ENCODE results near the gene RANBP3. TPM values are rescaled to one million over a fixed set of nuclear protein-coding genes. Genes with fewer than 3 reads are reported as not detected.

RANBP3 gene
- polyA plus RNA-seq, 1 of the 3 experiments (the other 2 are of a cell fraction): 84.0 TPM

DNA sequence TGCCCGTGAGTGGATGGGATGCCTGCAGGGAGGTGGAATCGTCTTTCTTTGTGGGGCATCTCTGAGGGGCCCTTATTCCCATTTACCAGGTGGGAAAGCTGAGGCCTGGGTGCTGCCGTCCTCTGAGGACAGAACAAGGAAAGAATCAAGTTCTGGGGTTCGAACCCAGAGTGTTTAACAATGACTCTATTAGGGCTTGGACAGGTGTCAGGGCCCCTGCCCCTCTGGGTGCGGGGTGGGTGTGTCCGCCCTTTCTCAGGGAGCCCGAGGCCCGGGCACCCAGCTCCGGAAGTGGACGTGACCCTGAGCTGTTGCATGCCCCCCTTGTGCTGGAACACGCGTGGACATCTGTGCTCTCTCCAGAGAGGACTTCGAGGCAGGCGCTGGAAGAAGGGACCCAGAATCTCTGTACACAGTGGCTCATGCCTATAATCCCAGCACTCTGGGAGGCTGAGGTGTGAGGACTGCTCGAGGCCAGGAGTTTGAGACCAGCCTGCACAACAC lies 85.1 kb downstream of the RANBP3 start:
- CTCF ChIA-PET: interaction anchor here (0.7 to 4.6 kb wide), 21 partner anchors 9 to 130 kb away, joined by 3 to 73 read pairs (median 4); partner anchors contain the start of genes NRTN and VMAC

DNA sequence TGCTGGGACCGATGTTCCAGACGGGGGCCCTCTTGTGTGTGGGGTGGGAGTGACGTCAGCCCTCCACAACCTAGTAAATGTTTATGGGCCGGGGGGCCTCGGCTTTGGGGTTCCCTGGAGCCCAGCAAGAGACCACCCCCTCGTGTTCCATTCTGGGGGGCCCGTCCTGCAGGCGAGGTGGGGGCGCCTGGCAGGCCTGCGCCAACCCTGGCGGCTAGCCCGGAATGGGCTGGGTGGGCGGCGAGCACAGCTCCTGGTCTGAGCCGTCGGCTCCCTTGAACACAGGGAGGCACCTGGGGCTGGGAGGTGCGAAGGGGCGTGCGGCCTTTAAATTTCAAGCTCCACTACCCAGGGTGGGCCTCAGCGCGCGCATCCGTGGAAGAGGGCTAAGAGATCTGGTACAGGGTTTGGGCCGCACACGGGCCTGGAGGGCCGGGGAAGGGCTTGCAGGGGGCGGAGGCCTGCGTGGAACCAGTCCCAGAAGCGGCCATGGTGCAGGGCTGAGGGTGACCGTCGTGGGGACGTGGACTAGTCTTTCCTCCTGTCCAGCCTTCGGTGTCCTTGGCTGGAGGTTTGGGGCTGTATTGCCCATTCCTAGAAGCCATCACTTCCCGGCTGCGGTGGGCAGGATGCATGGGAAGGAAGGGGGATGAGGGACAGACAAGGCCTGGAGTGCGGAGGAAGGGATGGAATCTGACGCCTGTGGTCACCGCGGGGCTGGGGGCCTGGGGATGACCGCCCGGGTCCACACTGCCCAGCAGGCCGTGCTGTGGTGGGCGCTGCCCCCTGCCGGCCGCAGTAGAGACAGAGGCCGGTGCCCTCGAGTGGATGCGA lies 85.8 kb downstream of the RANBP3 start:
- Histone ChIP-seq H3F3A (replicated peaks; ENCODE audit: insufficient read depth) (no peaks in the 10 kb centered on the region), H3K9ac (no peak overlapping the region), H4K20me1 (ENCODE audit: insufficient read depth) (no peaks in the 10 kb centered on the region), H3K9me3 (no peaks in the 10 kb centered on the region), H3K27ac (ENCODE audit: low read depth in 2 of 2, low read length in 1 of 2) (no peak overlapping the region; a peak in 1 of 4 replicates), H3K79me2 (ENCODE audit: insufficient read depth) (no peaks in the 10 kb centered on the region), H3K9me2 (no peaks in the 10 kb centered on the region), H3K27me3 (ENCODE audit: insufficient read depth) (no peaks in the 10 kb centered on the region), H3K4me3 (ENCODE audit: low read depth in 2 of 2, low read length in 1 of 2) (no peak overlapping the region; a peak in 1 of 4 replicates), H3K4me2 (no peak overlapping the region), H2AFZ (ENCODE audit: low read depth) (no peak overlapping the region), H3K4me1 (ENCODE audit: control insufficient read depth in 1 of 2, insufficient read depth in 2 of 2, low read depth in 1 of 2, low read length in 1 of 2) (peaks cover 0 to 44% of the 10 kb centered on the region in 2 experiments; a peak in 1 of 4 replicates), H3K36me3 (replicated peaks in 1 of 2; ENCODE audit: control insufficient read depth in 1 of 2, insufficient read depth in 2 of 2, low read length in 1 of 2) (peaks cover 0 to 18% of the 10 kb centered on the region in 2 experiments)
- CTCF ChIA-PET: interaction anchor here (1.0 to 4.6 kb wide), 13 partner anchors 8 to 130 kb away, joined by 3 to 73 read pairs (median 6); partner anchors contain the start of gene NRTN
- POLR2A ChIA-PET: no interaction called here
- TF ChIP-seq RAD21 (IDR thresholded peaks at IDR 0.05; ENCODE audit: low read length) (peak; percentile 70), GATA2 (CRISPR knock-in tag; IDR thresholded peaks at IDR 0.05) (no peak), JUND (IDR thresholded peaks at IDR 0.05) (no peak), RCOR1 (IDR thresholded peaks at IDR 0.05; ENCODE audit: low read length) (no peak), SMC3 (IDR thresholded peaks at IDR 0.05; ENCODE audit: low read depth, low read length) (peak; percentile 59)
- TF ChIP-seq, protein P1, sequence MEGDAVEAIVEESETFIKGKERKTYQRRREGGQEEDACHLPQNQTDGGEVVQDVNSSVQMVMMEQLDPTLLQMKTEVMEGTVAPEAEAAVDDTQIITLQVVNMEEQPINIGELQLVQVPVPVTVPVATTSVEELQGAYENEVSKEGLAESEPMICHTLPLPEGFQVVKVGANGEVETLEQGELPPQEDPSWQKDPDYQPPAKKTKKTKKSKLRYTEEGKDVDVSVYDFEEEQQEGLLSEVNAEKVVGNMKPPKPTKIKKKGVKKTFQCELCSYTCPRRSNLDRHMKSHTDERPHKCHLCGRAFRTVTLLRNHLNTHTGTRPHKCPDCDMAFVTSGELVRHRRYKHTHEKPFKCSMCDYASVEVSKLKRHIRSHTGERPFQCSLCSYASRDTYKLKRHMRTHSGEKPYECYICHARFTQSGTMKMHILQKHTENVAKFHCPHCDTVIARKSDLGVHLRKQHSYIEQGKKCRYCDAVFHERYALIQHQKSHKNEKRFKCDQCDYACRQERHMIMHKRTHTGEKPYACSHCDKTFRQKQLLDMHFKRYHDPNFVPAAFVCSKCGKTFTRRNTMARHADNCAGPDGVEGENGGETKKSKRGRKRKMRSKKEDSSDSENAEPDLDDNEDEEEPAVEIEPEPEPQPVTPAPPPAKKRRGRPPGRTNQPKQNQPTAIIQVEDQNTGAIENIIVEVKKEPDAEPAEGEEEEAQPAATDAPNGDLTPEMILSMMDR (IDR thresholded peaks at IDR 0.05): peak; percentile 70
- TF ChIP-seq, protein P2, sequence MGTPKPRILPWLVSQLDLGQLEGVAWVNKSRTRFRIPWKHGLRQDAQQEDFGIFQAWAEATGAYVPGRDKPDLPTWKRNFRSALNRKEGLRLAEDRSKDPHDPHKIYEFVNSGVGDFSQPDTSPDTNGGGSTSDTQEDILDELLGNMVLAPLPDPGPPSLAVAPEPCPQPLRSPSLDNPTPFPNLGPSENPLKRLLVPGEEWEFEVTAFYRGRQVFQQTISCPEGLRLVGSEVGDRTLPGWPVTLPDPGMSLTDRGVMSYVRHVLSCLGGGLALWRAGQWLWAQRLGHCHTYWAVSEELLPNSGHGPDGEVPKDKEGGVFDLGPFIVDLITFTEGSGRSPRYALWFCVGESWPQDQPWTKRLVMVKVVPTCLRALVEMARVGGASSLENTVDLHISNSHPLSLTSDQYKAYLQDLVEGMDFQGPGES (IDR thresholded peaks at IDR 0.05; ENCODE audit: low read depth, low read length): no peak
- DNase-seq: peak; percentile 83
- WGBS (ENCODE audit: low lambda C conversion rate): 66% methylated on average over 23 of the region's 48 CpGs

More for the DNA sequence above, 85.1 kb downstream of the RANBP3 start:
- DNase-seq: no peak
- WGBS (ENCODE audit: low lambda C conversion rate): 66% methylated on average over 11 of the region's 15 CpGs
- Histone ChIP-seq H3K9me2 (no peaks in the 10 kb centered on the region), H3K9me3 (no peaks in the 10 kb centered on the region), H3K4me1 (ENCODE audit: control insufficient read depth in 1 of 2, insufficient read depth in 2 of 2, low read depth in 1 of 2, low read length in 1 of 2) (peaks cover 0 to 44% of the 10 kb centered on the region in 2 experiments; a peak in 1 of 4 replicates), H3K9ac (no peak overlapping the region), H2AFZ (ENCODE audit: low read depth) (no peak overlapping the region), H3K27me3 (ENCODE audit: insufficient read depth) (no peaks in the 10 kb centered on the region), H3K36me3 (replicated peaks in 1 of 2; ENCODE audit: control insufficient read depth in 1 of 2, insufficient read depth in 2 of 2, low read length in 1 of 2) (peaks cover 0 to 19% of the 10 kb centered on the region in 2 experiments), H3K79me2 (ENCODE audit: insufficient read depth) (no peaks in the 10 kb centered on the region), H3K27ac (ENCODE audit: low read depth in 2 of 2, low read length in 1 of 2) (peak overlapping the region in 1 of 2 experiments; percentile 98; a peak in 1 of 4 replicates), H3K4me2 (no peak overlapping the region), H3F3A (replicated peaks; ENCODE audit: insufficient read depth) (no peaks in the 10 kb centered on the region), H3K4me3 (ENCODE audit: low read depth in 2 of 2, low read length in 1 of 2) (no peak overlapping the region; a peak in 1 of 4 replicates), H4K20me1 (ENCODE audit: insufficient read depth) (peaks cover 5% of the 10 kb centered on the region; the same call in 1 of the 2 replicates)
- TF ChIP-seq, protein P2 (IDR thresholded peaks at IDR 0.05; ENCODE audit: low read depth, low read length): no peak
- TF ChIP-seq, protein P1 (IDR thresholded peaks at IDR 0.05): peak; percentile 4; the same call in 1 of the 2 replicates
- TF ChIP-seq SMC3 (IDR thresholded peaks at IDR 0.05; ENCODE audit: low read depth, low read length): no peak
- POLR2A ChIA-PET: no interaction called here
